NCI-H128 (cell line): ENCODE measurements around the gene PEX3.

Experiments used
- DNase-seq: peaks from one replicate; lab custom pipeline; 2025; ENCODE audit not compliant: unreplicated experiment; lab: John Stamatoyannopoulos, UW

Gene PEX3

GRCh38 chr6:143536866-143537691 is 86.5 kb downstream of the PEX3 start:
- DNase-seq, result no peak

DNA sequence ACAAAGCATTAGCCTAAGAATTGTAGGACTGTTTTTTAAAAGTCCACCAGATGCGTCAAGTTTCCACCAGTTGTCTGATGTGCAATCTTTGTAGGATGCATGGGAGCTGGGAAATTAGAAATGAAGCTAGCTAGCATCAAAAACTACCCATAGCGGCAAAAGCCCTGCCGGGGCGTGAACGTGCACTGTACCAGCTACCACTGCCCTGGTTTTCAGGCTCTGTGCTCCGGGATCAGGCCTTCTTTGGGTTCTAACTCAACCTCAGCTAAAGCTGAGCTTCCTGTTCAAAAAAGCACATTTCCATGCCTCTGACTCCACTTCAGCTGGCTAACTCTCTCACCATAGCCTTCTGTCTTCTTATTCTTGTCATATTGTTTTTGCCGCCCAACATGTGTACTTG is 87.8 kb downstream of the PEX3 start:
- no peak for DNase-seq

GRCh38 chr6:143539106-143539505 is 88.5 kb downstream of the PEX3 start:
- DNase-seq, result no peak

DNA sequence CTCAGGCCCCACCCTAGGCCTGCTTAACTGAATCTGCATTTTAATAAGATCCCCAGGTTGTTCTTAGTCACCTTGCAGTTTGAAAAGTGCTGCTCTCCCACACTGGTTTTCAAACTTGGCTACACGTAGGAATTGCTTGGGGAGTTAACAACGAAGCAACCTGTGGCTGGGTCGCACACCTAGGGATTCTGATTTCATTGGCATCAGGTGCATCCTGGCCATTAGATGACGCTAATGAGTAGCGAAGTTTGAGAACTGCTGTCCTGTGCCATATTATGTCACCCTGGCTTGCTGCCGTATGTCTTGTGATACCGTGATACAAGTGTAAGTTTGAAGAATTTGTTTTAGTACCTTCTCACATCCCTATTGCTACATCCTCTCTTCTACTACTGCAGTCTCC is 89.1 kb downstream of the PEX3 start:
- DNase-seq, result no peak

DNA sequence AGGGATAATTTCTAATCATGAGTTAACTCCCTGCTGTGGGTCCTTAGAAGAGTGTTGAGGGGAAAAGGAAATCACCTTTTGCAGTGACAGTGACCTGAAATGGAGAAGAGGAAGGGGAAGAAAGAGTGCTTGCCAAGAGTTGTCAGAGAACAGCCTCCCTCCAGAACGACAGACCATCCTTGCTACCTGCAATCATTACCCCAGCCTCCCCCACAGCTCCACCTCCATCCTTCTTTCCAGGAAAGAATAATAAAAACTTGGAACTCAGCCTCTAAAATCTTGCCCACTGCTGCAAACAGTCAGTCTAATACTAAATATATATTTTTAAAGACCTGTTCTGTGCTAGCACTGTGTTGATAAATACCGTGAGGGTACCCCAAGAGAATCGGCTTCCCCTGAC is 89.6 kb downstream of the PEX3 start:
- DNase-seq, result no peak
